Activated T-cell treated with anti-CD3 and anti-CD28 coated beads, Interleukin-2, amount 50 U/mL, for 72 hours (primary cell): ENCODE data around the gene RPIA. TPM values are rescaled to one million over a fixed set of nuclear protein-coding genes. Genes with fewer than 3 reads are reported as not detected.

Experiments used
- ATAC-seq, 2 donors: fragments of 150-1000 bp; cut with Tn5 transposase; replicated peaks in 1 of 2; 2 replicates each; pipeline ENCODE4 v1.10.0; 2021; ENCODE audit warnings: moderate library complexity in 2 of 2, mild to moderate bottlenecking in 1 of 2
- DNase-seq, 2 donors: peaks; one replicate each; pipeline ENCODE4 v3.0.0; 2021 to 2022; ENCODE audit warnings: mixed read lengths in 1 of 2
- H3K27ac Mint-ChIP-seq: one replicate; pipeline ENCODE4 v1.8.0; 2022; ENCODE audit warnings: mild to moderate bottlenecking, moderate library complexity, mixed read lengths
- H3K27me3 Mint-ChIP-seq: one replicate; pipeline ENCODE4 v1.8.0; 2022; ENCODE audit warnings: low read depth, mixed read lengths
- H3K36me3 Mint-ChIP-seq, 2 donors: one replicate each; pipeline ENCODE4 v1.8.0; 2022; ENCODE audit warnings: mixed read lengths in 2 of 2, mild to moderate bottlenecking in 1 of 2; ENCODE audit not compliant: insufficient read depth in 2 of 2
- H3K4me1 Mint-ChIP-seq: one replicate; pipeline ENCODE4 v1.8.0; 2022; ENCODE audit warnings: low read depth, mixed read lengths
- H3K4me3 Mint-ChIP-seq, 2 donors: one replicate each; pipeline ENCODE4 v1.8.0; 2022; ENCODE audit warnings: mild to moderate bottlenecking in 2 of 2, mixed read lengths in 2 of 2, moderate library complexity in 2 of 2
- H3K9me3 Mint-ChIP-seq, 2 donors: one replicate each; pipeline ENCODE4 v1.8.0; 2022; ENCODE audit warnings: mixed read lengths in 2 of 2
- total RNA-seq, 2 donors: library from RNA; stranded (reverse); gene quantifications; one replicate each; pipeline ENCODE4 v1.2.3, GENCODE V29; 2022

RPIA gene
- total RNA-seq, 2 donors from 2014 or later = 32.3 to 43.8 TPM

DNA sequence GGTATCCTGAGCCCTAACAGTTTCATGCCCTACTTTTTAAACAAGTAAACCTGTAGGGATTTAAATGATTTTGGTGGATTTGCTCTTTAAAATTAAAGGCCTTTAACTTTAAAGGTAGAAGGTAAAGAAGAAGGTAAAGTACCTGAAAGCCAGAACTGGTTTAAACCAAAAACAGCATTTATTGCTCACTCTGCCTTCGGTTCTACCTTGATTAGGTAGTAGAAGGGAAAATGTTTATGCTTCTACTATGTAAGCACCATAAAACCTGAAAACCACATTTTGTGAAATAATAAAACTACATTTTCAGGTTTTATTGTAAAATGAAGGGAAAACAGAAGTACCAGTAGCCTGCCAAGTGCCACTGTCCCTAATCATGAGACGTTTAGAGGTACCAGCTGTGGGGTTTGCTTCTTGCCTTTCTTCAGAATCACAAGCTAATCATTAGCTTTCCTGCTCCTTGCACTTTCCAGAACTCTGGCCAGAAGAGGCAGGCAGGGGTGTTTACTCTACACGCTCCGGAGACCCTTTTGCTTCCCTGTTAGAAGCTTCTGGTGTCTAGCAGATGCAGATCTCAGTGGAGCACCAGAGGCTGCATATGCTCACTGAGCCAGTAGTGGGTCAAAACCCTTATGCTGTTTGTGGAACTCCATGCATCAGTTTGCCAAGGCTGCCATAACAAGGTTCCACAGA, 33.3 kb downstream of the RPIA start:
- peaks cover 13% of the 10 kb centered on the region for H3K4me1 Mint-ChIP-seq
- ATAC-seq = no peak
- H3K4me3 Mint-ChIP-seq = no peak overlapping the region
- no peaks in the 10 kb centered on the region for H3K9me3 Mint-ChIP-seq
- no peak overlapping the region for H3K27ac Mint-ChIP-seq
- peaks cover 7 to 9% of the 10 kb centered on the region in 2 donors for H3K36me3 Mint-ChIP-seq
- no peaks in the 10 kb centered on the region for H3K27me3 Mint-ChIP-seq
- no peak for DNase-seq

DNA sequence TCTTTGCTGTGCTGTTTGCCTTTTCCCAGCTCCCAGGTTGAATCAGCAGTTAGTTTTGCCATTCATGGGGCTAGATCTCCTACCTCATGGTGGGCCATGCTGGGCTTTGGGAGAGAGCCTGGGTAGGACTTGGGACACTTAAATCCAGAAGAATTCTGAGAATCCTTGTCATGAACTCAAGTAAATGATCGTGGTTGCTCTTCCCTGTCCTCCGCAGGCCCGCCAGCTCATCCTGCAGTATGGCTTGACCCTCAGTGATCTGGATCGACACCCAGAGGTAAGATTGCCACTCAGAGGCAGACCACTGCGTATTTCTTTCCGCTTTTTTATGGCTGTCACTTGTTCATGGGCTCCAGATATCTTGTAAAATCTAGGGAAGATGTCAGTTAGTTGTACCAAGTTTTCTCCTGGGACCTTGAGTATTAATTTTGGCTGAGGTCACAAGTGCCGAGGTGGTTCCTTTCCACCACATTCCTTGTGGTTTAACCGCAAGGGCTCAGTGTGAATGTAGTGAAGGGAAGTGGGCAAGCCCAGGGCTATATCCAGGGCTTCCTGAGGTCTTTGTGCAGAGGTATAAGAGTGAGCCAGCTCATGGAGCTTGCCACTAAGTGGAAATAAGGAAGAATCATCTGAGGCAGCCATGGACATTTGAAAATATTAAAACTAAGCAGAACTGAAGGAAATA, 37.7 kb downstream of the RPIA start:
- no peak for DNase-seq
- Mint-ChIP-seq H3K27ac (no peak overlapping the region), H3K9me3 (no peaks in the 10 kb centered on the region), H3K27me3 (no peaks in the 10 kb centered on the region), H3K4me1 (peaks cover 20% of the 10 kb centered on the region), H3K4me3 (no peak overlapping the region), H3K36me3 (peaks cover 4 to 6% of the 10 kb centered on the region in 2 donors)
- no peak for ATAC-seq

DNA sequence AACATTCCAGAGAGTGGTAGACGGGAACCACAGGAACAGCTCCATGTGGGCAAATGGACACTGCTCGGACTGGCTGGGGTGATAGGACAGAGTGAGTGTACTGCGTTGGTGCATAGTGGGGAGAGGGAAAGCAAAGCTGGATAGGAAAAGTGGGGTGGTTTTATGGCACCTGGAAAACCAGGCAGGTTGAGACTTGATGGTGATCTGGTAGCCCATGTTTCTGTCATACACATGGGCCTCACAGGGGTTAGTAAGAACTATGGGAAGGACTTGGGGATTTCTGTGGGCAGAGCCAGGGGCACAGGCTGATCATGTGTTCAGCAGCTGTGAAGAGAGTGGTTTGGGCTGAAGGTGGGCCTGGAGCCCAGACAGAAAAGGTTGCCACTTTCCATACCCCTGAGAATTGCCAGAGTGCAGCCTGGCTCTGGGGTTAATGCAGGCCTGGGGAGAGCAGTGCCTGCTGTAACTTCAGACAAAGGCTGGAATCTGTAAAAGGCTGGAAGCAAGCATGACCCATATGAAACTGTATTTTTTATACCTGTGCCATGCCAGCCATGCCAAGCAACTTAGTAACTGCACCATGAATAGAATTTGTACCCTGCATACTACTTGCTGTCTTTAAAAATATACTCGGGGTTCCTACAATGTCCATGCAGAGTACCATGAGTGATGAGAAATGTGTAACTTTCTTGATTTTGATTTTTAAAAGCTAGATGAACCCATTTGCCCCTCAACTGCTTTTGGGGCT, 41.9 kb downstream of the RPIA start:
- Mint-ChIP-seq H3K27ac (peak overlapping the region; percentile 66), H3K4me1 (peaks cover 20% of the 10 kb centered on the region), H3K4me3 (no peak overlapping the region), H3K9me3 (no peaks in the 10 kb centered on the region), H3K27me3 (no peaks in the 10 kb centered on the region), H3K36me3 (peaks cover 4 to 10% of the 10 kb centered on the region in 2 donors)
- DNase-seq = no peak
- ATAC-seq = no peak

DNA sequence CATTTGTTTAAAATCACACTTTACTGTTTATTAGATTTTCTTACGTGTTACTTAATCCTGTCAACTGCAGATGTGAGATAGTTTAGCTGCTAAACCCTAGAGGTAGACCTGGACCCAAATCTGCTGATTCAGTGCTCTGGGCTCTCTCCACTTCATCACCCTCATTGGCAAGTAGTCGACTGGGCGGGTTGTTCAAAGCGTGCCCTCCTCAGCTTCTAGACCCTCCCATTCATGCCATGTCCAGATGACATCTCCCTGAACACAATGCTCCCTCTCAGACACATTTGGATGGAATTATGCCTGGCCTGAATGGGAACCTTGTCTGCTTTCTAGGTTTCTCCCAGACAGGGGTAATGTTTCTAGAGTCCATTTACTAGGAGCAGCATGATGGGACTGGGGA, 43.7 kb downstream of the RPIA start:
- peaks cover 0 to 7% of the 10 kb centered on the region in 2 donors for H3K36me3 Mint-ChIP-seq
- peaks cover 20% of the 10 kb centered on the region for H3K4me1 Mint-ChIP-seq
- H3K4me3 Mint-ChIP-seq = no peak overlapping the region
- no peak for DNase-seq
- no peak for ATAC-seq
- H3K27ac Mint-ChIP-seq = peak overlapping the region; percentile 50
- no peaks in the 10 kb centered on the region for H3K9me3 Mint-ChIP-seq
- H3K27me3 Mint-ChIP-seq = no peaks in the 10 kb centered on the region

DNA sequence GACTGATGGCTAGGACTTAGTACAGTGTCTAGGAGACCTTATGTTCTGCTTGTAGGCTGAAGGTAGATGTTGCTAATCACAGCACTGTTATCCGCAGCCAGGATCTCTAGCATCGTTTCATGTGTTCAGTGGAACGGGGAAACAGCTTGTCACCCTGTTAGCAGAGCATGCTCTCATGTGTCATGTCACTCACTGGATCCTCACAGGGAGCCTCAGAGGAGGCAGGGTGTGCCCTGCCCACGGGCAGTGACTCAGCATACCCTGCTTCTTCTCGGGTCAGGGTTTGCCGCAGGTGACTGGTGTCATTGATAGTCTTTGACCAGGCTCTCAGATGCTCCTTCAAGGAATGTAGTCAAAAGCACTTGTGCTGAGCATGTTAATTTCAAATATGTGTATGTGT, 44.4 kb downstream of the RPIA start:
- peak; percentile 82 to 85 for ATAC-seq
- Mint-ChIP-seq H3K9me3 (no peaks in the 10 kb centered on the region), H3K4me3 (no peak overlapping the region), H3K4me1 (peaks cover 20% of the 10 kb centered on the region), H3K36me3 (peaks cover 0 to 7% of the 10 kb centered on the region in 2 donors), H3K27ac (peak overlapping the region; percentile 50), H3K27me3 (no peaks in the 10 kb centered on the region)
- peak; percentile 27 to 48 for DNase-seq

DNA sequence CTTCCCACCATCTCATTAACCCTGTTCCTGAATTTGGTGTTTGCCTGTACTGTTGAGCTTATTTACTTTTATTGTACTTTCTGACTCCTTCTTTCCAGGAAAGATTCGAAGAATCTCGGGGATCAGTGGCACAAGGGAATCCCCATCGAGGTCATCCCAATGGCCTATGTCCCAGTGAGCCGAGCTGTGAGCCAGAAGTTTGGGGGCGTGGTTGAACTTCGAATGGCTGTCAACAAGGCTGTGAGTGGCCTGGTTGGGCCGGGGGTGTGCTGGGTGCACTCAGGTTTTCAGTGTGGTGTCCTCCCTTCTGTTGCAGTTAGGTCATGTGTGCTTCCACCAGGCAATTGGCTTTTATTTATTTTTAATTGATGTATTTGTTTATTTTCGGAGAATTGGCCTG, 45.0 kb downstream of the RPIA start:
- Mint-ChIP-seq H3K4me1 (peaks cover 20% of the 10 kb centered on the region), H3K27me3 (no peaks in the 10 kb centered on the region), H3K36me3 (peaks cover 0 to 12% of the 10 kb centered on the region in 2 donors), H3K4me3 (no peak overlapping the region), H3K9me3 (no peaks in the 10 kb centered on the region), H3K27ac (no peak overlapping the region)
- DNase-seq (no peak), ATAC-seq (no peak)

DNA sequence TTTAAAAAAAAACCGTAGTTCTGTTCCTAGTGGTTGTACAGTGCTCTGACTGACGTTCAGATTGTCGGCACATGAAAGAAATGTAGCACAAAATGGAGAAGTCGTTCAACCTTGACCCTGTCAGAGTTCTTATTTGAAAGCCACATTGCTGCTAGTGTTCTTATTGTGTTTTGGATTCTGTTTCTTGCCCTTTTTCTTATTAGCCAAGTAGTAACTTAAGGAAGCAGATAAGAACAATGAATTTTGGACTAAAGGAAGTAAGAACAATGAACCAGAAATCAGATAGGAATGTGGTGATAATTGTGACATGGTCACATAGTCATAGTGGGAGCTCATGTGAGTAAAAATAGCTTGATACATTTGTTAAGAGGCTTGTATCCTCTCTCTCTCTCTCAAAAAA, 45.9 kb downstream of the RPIA start:
- H3K27ac Mint-ChIP-seq = peak overlapping the region; percentile 91
- H3K27me3 Mint-ChIP-seq = no peaks in the 10 kb centered on the region
- peaks cover 25% of the 10 kb centered on the region for H3K4me1 Mint-ChIP-seq
- peaks cover 2 to 21% of the 10 kb centered on the region in 2 donors for H3K36me3 Mint-ChIP-seq
- no peak for DNase-seq
- ATAC-seq = no peak
- no peak overlapping the region for H3K4me3 Mint-ChIP-seq
- no peaks in the 10 kb centered on the region for H3K9me3 Mint-ChIP-seq

DNA sequence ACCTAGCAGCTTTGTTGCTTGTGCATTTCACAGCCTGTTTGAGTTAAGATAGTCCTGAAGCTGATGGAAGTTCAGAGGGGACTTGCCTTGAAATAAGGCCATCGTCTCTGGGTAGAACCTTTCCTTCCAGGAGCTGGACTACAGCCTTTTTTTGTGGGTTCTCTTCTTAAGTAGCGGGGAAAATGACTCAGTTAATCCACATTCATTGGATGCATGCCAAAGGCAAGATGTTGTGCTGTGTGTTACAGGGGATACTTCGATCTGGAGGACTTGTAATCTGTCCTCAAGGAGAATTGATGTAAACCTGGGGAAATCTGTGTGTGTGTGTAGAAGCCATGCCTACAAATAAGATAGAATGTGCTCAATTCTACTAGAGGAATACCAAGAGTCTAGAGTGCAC, 46.8 kb downstream of the RPIA start:
- peaks cover 19% of the 10 kb centered on the region for H3K4me1 Mint-ChIP-seq
- no peak overlapping the region for H3K27ac Mint-ChIP-seq
- no peak overlapping the region for H3K4me3 Mint-ChIP-seq
- H3K27me3 Mint-ChIP-seq = no peaks in the 10 kb centered on the region
- peaks cover 1 to 2% of the 10 kb centered on the region in 2 donors for H3K9me3 Mint-ChIP-seq
- ATAC-seq (no peak), DNase-seq (no peak)
- peaks cover 4 to 27% of the 10 kb centered on the region in 2 donors for H3K36me3 Mint-ChIP-seq

DNA sequence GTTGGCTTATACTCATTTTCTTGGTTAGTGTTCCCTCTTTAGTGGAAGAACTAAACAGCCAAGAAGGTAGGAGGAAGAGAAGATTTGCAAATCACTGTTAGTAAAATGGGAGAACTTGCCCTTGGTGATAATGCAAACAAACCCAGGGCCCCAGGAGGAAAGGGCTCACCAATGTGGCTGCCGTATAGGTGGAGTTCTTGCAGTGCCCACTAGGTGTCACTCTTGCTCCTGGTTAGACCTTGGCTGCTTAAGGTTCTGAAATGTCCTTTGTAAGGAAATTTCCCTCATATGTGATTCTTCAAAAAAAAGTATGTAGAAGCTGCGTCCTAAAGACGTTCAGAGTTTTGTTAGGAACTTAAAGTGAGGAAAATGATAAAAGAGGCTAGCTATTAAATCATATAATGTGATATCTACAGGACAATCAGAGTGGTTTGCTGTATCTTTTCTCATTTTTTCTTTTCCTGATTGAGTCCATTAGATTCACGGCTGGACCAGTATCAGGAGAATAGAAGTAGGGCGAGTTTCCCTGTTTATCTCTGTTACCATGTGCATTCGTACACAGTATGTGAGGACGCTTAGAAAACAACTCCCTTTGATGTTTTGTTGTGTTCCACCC, 48.6 kb downstream of the RPIA start:
- ATAC-seq (peak; percentile 64 to 80), DNase-seq (peak; percentile 72 to 75)
- Mint-ChIP-seq H3K27ac (no peak overlapping the region), H3K9me3 (peaks cover 5 to 8% of the 10 kb centered on the region in 2 donors), H3K27me3 (no peaks in the 10 kb centered on the region), H3K36me3 (peaks cover 17 to 44% of the 10 kb centered on the region in 2 donors), H3K4me1 (peaks cover 27% of the 10 kb centered on the region), H3K4me3 (no peak overlapping the region)

DNA sequence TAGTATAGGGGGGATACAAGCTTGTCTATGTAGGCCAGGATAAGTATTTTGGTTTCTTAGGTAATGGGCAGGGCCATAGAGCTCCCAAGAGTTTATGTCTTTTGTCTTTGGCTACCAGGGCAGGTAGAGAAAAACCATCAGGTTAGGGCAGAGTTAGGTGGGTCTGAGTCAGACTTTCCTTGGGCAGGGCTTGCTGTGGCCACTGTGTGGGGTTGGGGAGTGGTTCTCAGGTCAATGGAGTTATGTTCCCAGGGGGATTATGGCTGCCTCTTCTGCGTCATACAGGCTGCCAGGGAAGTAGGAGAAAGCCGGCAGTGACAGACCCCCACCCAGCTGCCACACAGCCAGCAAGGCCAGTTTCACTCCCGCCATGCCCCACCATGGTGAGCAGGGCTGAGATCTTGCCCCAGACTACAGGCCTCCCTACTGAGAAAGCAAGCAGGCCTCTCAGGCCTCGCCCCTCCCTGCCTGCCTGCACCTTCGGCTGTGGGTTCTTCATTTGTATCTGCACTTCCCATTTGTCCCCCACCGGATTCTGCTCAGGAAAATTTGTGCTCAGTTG, 55.5 kb downstream of the RPIA start:
- Mint-ChIP-seq H3K4me1 (peaks cover 46% of the 10 kb centered on the region), H3K4me3 (no peak overlapping the region), H3K27ac (no peak overlapping the region), H3K9me3 (peaks cover 7 to 15% of the 10 kb centered on the region in 2 donors), H3K27me3 (no peaks in the 10 kb centered on the region), H3K36me3 (peaks cover 32 to 77% of the 10 kb centered on the region in 2 donors)
- DNase-seq = no peak
- no peak for ATAC-seq

DNA sequence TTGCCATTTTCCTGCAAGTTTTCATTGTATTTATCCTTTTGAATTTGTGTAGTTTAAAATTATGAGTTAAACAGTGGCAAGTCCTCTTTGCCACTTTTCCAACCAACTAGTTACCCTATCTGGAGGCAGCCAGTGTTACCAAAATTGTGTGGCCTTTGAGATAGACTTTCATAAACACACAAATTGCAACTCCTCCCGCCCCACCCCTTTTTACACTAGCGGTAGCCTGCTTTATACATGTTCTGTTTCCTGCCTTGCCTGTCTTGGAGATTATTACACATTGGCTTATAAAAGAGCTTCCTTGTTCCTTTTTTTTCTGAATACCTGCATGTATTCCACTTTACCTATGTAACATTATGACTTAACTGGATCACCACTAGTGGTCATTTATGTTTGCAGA, 56.5 kb downstream of the RPIA start:
- Mint-ChIP-seq H3K27ac (peak overlapping the region; percentile 63), H3K4me1 (peaks cover 53% of the 10 kb centered on the region), H3K4me3 (no peak overlapping the region), H3K36me3 (peaks cover 30 to 72% of the 10 kb centered on the region in 2 donors), H3K9me3 (peaks cover 7 to 15% of the 10 kb centered on the region in 2 donors), H3K27me3 (no peaks in the 10 kb centered on the region)
- DNase-seq (no peak), ATAC-seq (no peak)

DNA sequence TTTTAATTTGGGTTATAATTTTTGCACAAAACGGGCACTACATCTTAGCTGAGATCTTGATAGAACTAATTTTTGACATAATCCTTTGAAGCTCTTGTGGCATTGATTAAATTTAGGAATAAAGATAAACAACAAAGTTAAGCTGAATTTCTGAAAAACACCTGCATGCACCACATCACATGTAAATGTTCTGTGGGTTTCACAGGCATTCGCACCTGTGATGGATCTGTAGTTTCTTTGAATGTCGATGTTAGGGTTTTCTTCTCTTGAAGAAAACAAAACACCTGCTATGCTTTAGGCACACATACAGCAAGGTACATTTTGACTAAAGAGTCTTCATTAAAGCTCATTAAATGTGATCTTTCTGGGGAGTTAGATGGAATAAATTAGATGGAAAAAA, 60.3 kb downstream of the RPIA start:
- Mint-ChIP-seq H3K27ac (peak overlapping the region; percentile 70), H3K36me3 (peaks cover 10 to 52% of the 10 kb centered on the region in 2 donors), H3K4me1 (peaks cover 69% of the 10 kb centered on the region), H3K9me3 (peaks cover 0 to 2% of the 10 kb centered on the region in 2 donors), H3K27me3 (no peaks in the 10 kb centered on the region), H3K4me3 (peak overlapping the region in 1 of 2 donors; percentile 39)
- ATAC-seq (no peak), DNase-seq (no peak)
